ENCODE data around the gene HHIP.

DNA sequence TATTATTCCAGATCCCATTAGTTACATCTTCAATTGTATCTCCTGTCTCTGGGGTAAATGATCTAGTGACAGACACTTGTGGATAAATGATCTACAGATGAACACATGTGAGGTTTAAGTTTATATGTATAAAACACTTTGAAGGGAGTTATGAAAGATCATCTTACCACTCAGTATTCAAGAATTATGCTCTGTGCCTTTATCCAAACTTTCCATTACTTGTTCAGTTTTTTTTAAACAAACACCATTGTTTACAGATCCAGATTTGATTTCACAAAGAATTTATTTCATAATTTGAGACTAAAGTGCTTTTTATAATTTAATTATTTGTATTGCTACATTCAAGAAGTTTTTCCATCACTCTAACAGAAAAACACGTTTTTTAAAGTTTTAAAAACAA, 142.5 kb downstream of the HHIP start:
- TF ChIP-seq CTCF (IDR thresholded peaks at IDR 0.05), result no peak
- no peak for TF ChIP-seq EZH2 (IDR thresholded peaks at IDR 0.05; ENCODE audit: borderline replicate concordance, insufficient read depth, low read depth, low read length, poor library complexity, severe bottlenecking)

Data from B cell (primary cell).